Measurements from ENCODE around the gene MYH14.
"Not testable (repeated sequence)": the region's sequence is repeated elsewhere in the genome, so short reads cannot be mapped to it uniquely, and the experiment has no call there.

Gene MYH14

GRCh38 chr19:50196322-50196932 is 7.0 kb upstream of the MYH14 start:
- no peak for DNase-seq

- DNase-seq, result no peak
Measured at GRCh38 chr19:50197348-50197747, 6.1 kb upstream of the MYH14 start.

DNA sequence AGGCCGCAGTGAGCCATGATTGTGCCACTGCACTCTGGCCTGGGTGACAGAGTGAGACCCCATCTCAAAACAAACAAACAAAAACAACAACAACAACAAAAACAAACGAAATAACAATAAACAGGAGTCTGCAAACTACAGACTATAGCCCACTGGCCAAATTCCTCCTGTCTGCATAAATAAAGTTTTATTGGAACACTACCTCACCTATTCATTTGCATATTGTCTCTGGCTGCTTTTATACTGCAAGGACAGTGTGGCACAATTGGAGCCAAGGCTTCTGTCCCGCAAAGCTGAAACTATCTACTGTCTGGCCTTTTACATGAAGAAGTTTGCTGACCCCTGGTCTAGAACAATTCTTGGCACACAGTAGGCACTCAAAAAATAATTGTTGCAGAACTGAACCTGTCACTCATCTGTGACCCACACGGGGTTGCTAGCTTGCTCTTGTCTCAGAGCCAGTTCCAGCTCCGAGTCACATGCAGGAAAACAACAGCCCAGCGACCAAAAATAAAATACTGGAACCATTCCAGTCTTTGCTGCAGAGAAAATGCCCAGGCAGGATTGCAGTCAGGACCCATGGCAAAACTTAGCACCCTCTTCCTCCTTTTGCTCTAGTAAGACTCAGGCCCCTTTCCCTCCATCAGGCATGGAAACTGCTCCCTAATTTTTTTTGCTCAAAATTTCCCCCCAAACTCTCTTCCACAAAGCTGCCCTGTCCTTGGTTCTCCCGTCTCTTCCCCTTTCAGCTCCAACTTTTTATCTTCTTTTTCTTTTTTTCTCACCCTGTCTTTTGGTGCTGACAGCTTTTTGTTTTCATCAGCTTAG is 4.8 kb upstream of the MYH14 start:
- DNase-seq, result no peak

- DNase-seq, result no peak
Measured at GRCh38 chr19:50199259-50199555, 4.2 kb upstream of the MYH14 start.

DNA sequence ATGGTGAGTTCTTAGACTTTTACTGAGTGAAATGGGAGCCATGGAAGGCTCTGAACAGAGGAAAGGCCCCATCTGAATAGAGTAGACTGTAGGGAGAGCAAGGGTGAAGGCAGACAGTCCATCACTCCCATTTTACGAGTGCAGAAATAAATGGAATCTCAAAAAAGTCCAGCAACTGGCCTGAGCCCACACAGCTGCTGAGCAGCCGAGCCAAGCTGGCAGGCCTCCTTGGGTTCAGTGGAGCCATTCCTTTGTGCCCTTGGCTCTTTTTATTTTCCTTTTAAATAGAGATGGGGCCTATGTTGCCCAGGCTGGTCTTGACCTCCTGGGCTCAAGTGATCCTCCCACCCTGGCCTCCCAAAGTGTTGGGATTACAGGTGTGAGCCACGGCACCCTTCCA is 1.0 kb upstream of the MYH14 start:
- no peak for DNase-seq

DNA sequence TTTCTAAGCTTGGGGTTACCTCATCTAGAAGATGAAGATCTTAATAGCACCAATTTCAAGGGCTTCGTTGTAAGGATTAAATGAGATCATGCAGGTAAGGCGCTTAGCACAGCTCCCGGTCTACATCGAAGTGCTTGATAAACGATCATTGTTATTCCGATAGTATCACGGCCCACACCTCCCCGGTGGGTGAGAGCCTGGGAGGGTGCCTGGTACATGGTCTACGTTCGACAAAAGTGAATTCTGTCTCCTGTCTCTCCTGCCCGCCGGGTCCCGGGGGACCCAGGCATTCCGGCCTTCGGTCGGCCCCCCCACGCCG is 501 bp upstream of the MYH14 start:
- DNase-seq, result no peak

GRCh38 chr19:50204081-50204428 is 633 bp downstream of the MYH14 start:
- DNase-seq, result no peak

GRCh38 chr19:50204811-50205675 is 1.6 kb downstream of the MYH14 start:
- DNase-seq, result peak; percentile 62

DNA sequence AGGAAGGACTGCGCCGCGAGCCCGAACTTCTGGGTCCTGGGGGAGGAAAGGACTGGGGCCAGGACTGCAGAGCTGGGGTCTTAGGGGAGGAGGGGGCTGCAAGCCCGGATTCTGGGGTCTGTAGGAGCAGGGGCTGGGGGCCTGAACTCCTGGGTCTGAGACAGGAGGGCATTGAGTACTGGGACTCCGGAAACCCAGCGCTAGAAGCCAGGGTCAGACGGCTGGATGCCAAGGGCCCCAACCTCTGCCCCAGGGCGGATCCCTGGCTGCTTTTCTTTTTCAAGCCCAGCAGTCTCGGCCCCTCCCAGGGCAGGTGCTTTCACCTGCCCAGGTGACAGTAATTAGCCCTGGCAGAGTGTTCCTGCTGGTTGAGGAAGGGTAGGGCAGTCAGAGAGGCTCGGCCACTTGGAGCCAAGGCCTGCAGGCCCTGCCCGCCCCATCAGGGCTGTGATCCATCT is 2.3 kb downstream of the MYH14 start:
- DNase-seq, result no peak

DNA sequence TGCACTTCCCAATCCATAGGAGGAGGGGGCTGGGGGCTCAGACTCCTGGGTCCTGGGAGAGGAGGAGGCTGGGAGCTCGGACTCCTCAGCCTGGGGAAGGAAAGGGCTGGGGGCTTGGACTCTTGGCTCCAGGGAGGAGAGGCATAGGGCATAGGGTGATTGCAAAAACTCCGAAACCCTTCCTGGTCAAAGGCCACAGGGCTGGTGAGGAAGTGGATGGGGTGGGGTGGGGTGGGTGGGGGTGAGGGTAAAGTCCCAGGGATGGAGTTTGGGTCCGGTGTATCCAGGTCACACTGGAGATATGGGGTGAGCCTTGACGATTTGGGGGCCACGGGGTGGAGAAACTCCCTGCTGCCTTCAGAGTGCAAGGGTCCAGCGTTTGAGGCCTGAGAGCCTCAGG is 2.8 kb downstream of the MYH14 start:
- peak; percentile 50 for DNase-seq

DNA sequence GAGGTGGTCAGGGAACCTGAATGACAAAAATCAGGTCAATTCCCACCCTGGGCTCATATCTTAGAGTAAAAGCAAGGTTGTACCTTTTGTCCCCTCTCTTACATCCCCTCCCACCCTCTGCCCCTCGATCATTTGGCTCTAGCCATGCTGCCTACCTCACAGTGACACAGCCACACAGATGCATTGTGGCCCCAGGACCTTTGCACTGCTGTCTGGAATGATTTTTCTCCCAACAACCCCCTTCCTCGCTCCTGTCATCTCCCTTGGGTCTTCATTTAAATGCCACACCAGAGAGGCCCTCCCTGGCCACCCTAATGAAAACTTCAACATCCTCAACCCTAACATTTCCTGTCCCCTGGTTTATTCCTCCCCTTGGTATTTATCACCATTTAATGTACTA is 4.3 kb downstream of the MYH14 start:
- no peak for DNase-seq

GRCh38 chr19:50209131-50209530 is 5.7 kb downstream of the MYH14 start:
- DNase-seq, result no peak

GRCh38 chr19:50210425-50210824 is 7.0 kb downstream of the MYH14 start:
- DNase-seq, result no peak

DNA sequence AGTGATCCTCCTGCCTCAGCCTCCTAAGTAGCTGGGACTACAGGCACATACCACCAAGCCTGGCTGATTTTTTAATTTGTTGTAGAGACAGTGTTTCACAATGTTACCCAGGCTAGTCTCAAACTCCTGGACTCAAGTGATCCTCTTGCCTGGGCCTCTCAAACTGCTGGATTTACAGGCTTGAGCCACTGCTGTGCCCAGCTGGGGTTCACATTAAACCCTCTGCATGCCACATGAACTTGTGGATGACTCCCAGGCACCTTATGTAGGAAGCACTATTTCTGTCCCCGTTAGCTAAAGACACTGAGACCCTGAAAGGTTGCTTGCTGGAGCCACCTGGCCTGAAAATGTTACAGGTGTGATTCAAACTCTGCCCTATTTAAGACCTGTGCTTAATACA is 10.5 kb downstream of the MYH14 start:
- no peak for DNase-seq

GRCh38 chr19:50214699-50215543 is 11.5 kb downstream of the MYH14 start:
- no peak for DNase-seq

GRCh38 chr19:50215820-50216219 is 12.4 kb downstream of the MYH14 start:
- no peak for DNase-seq

DNA sequence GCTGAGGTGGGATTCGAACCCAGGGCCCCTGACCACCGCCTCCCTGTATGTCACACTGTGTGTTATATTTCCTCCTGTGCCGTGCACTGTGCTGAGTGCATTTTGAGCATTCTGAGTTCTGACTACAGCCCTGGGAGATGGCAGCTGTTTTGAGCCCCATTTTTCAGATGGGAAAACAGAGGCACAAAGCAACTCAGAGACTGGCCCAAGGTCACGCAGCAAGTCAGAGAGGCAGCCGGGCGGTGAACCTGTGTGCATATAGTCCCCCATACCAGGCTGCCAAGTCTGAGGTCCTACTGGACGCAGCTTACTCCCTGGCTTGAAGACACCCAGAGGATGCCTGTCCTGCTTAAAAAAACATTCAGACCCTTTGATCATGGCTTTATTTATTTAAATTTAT is 17.7 kb downstream of the MYH14 start:
- DNase-seq, result no peak

DNA sequence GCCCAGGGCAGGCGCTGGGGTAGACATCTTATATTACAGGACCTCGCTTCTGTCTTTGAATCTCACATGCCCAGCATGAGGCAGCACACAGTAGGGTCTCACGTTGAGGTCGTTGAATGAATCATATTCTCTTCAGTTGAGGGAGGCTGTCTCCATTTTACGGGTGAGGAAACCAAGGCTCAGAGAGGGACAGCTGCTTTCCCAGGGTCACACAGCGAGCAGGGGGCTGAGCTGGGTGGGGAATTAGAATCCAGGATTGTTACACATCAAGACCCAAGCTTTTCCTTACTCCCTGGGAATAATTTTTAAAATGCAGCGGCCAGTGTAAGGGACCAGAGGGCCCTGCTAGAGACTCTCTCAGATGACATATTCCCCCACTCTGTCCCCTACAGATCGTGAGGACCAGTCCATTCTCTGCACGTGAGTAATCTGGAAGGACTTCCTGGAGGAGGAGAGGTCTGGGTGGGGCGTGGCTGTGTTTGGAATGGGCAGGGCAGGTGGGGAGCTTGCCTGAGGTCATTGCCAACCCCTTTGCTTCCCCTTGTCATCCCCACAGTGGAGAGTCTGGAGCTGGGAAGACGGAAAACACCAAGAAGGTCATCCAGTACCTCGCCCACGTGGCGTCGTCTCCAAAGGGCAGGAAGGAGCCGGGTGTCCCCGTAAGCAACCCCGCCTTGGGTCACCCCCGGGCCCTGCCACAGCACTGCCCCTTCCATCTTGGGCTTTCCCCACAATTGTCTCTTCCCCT is 19.4 kb downstream of the MYH14 start:
- DNase-seq, result no peak

GRCh38 chr19:50223439-50223716 is 20.0 kb downstream of the MYH14 start:
- DNase-seq, result no peak

GRCh38 chr19:50224986-50225747 is 21.7 kb downstream of the MYH14 start:
- no peak for DNase-seq

DNA sequence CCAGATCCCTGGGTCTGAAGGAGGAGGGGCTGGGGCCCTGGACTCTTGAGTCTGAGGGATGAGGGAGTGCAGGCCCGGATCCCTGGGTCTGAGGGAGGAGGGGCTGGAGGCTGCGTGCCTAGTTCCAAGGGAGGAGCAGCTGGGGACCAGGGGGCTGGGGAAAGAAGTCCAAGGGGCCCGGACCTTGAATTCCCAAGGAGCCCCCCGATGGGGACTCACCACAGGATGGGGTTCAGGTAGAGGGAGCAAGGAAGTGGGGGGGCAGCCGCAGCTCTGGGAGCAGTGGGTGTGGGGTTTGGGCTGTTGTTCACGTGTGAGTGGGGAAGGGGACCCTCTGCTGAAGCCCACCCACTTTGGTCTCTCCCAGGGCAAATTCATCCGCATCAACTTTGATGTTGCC is 23.1 kb downstream of the MYH14 start:
- no peak for DNase-seq

GRCh38 chr19:50228153-50228552 is 24.7 kb downstream of the MYH14 start:
- not testable (repeated sequence) for DNase-seq

All from activated effector memory CD4-positive, alpha-beta T cell treated with anti-CD3 and anti-CD28 coated beads, Interleukin-2, amount 50 U/mL, for 16 hours (primary cell).